ENCODE results near the gene BCORL1.

The BCORL1 gene

DNA sequence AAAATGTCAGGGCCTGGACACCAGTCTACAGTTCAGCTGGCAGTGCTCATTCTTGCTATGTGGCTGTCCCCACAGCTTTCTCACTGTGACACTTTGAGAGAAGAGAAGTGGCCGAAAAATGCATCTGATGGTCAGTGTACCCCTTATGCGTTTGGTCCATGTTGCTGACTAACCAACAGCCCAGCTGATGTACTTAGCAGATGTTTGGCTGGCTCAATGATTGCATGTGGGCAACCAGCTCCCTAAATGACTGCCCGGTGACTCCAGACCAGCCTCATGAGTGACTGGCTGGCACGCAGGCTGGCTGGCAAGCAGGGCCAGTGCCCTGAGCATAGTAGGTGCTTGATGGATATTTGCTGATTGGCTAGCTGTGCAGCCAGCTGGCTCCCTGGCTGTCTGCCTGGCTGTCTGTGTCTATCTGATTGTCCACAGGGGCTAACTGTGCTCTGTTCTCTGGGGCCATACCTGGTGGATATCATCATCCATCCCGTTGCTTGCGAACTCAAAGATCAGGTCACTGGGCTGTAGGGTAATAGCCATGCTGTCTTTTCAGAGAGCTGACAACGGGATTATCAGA is 98.4 kb downstream of the BCORL1 start:
- peak; percentile 1 to 17 for DNase-seq
- TF ChIP-seq GATA1 (IDR thresholded peaks at IDR 0.05; ENCODE audit: low read depth, low read length): no peak
- TF ChIP-seq POLR2A (IDR thresholded peaks at IDR 0.05; ENCODE audit: low read length): no peak

GRCh38 chrX:130081421-130082045 is 99.1 kb downstream of the BCORL1 start:
- TF ChIP-seq GATA1 (IDR thresholded peaks at IDR 0.05; ENCODE audit: low read depth, low read length) (no peak), POLR2A (IDR thresholded peaks at IDR 0.05; ENCODE audit: low read length) (no peak)
- no peak for DNase-seq

GRCh38 chrX:130082244-130083106 is 100.0 kb downstream of the BCORL1 start:
- peak; percentile 45 to 65 for DNase-seq

DNA sequence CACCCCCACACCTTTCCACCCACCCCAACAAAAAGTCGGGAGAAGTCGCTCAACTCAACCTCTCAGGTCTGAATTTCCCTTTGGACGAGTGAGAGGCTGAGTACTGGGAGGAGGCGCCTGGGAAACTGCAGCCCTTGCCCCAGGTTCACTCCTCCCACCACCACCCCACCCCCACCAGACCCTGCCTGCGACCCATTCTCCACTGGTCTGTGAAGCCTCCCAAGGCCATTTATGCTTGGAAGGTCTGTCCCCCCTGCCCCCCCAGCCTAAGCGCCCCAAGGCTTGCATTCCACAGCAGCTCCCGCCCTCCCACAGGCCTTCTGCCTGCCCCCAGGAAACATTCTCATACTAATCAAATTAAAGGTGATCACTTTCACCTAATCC is 100.7 kb downstream of the BCORL1 start:
- TF ChIP-seq POLR2A (IDR thresholded peaks at IDR 0.05; ENCODE audit: low read length): no peak
- no peak for TF ChIP-seq GATA1 (IDR thresholded peaks at IDR 0.05; ENCODE audit: low read depth, low read length)
- DNase-seq: no peak

More at GRCh38 chrX:130082244-130083106, 100.0 kb downstream of the BCORL1 start:
- TF ChIP-seq GATA1 (IDR thresholded peaks at IDR 0.05; ENCODE audit: low read depth, low read length) (no peak), POLR2A (IDR thresholded peaks at IDR 0.05; ENCODE audit: low read length) (no peak)

DNA sequence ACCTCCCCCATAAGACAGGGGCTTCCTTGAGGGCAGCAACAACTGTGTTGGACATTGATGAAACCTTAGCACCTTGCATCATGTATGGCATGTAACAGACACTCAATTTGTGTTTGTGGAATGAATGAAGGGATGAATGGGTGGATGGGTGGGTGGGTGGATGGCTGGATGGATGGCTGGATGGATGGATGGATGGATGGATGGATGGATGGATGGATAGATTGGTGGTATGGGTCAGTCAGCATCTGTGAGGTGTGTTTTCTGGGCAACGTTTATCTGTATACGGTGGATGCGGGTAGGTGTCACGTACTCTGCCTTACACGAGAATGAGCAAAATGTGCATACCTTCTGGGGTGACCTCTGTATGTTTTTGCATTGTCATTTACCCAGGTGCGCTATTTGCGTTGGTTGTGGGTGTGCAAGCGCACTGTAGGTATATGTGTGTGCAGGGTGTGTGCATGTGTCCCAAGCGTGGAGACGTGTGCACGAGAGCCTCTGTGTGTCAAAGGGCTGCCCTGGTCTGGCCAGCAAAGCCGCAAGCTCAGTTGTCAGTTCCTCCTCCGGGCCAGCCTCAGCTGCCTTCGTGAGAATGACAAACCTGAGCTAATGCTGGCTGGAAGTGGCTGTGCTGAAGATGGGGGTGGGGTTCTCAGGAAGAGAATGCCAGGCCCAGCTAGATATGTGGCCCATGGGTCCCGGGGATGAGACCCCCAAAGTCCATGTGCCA is 101.4 kb downstream of the BCORL1 start:
- no peak for DNase-seq
- TF ChIP-seq GATA1 (IDR thresholded peaks at IDR 0.05; ENCODE audit: low read depth, low read length): no peak
- TF ChIP-seq POLR2A (IDR thresholded peaks at IDR 0.05; ENCODE audit: low read length): no peak

GRCh38 chrX:130084631-130085237 is 102.3 kb downstream of the BCORL1 start:
- DNase-seq: no peak
- no peak for TF ChIP-seq GATA1 (IDR thresholded peaks at IDR 0.05; ENCODE audit: low read depth, low read length)
- TF ChIP-seq POLR2A (IDR thresholded peaks at IDR 0.05; ENCODE audit: low read length): no peak

DNA sequence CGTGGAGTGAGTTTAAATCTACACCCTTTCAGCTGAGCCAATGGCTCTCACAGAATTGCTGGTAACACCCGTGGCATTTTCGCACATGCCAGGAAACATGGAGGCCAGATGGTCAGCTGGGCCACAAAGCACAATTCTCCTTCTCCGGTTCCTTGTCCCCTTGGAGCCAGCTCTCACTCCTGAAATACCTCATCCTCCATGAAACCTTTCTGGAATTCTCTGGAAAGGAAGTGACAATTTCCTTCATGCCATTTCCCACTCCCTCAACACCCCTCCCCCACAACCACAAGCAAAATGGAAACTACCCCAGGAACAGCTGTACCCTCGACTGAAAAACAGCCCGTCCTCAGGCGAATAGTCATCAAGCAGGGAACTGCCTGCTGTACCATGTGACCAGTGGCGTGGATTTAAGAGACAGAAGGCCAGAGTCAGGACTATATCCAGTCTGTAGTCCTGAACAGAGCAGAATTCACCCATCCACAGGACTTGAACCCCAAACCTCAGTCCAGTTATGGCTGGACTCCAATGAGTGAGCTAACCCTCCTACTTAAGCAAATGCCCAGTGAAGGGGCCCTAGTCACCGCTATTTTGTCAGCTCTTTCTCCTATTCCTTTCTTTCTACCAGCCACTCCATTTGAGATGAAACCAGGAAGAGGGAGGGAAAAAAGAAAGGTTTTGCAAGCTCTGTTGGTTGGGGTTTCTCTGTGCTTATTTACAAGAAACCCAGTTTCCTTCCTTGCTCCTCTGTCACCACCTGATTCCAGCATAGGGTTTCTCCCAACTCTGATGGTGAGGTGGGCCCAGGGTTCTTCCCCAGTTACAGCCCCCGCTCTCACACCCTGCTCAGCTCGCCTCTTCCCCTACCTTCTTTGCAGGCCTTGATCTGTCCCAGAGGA is 103.4 kb downstream of the BCORL1 start:
- DNase-seq: no peak
- TF ChIP-seq GATA1 (IDR thresholded peaks at IDR 0.05; ENCODE audit: low read depth, low read length) (no peak), POLR2A (IDR thresholded peaks at IDR 0.05; ENCODE audit: low read length) (no peak)

DNA sequence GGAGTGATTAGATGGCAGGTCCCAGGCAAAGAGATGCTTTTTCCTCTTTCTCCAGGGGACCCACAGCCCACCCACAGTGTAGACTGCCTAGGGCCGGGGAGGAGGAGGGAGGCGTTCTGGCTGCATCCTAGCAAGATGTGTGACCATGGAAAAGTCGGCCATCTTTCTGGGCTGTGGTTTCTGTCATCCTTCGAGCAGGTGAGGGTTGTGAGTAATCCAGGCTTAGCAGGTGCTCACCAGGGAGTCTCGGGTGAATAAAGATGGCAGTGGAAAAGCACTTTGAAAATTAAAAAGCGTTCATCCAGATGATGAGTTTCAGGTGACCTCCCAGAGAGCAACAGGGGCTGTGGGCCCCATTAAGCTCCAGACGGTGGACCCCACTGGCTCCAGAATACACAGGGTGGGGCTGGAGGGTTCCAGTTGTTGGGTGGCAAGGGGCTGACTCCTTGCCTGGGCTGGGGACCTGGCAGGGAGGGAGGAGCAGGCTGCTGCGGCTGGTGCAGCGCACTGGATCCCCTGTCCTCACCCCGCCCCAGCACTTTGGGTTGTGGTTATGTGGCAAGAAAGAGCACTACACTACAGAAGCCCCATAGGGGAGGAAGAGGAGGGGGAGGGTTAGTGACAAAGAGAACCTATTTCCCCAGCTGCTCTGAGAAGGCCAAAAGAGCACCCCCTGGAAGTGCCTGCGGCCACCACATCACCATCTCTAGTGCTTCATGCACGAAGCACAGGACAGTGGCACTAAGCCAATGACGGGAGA is 104.2 kb downstream of the BCORL1 start:
- TF ChIP-seq POLR2A (IDR thresholded peaks at IDR 0.05; ENCODE audit: low read length) (no peak), GATA1 (IDR thresholded peaks at IDR 0.05; ENCODE audit: low read depth, low read length) (no peak)
- DNase-seq: no peak

- no peak for DNase-seq
- TF ChIP-seq GATA1 (IDR thresholded peaks at IDR 0.05; ENCODE audit: low read depth, low read length) (no peak), POLR2A (IDR thresholded peaks at IDR 0.05; ENCODE audit: low read length) (no peak)
Observed at GRCh38 chrX:130090364-130090763, 107.9 kb downstream of the BCORL1 start.

DNA sequence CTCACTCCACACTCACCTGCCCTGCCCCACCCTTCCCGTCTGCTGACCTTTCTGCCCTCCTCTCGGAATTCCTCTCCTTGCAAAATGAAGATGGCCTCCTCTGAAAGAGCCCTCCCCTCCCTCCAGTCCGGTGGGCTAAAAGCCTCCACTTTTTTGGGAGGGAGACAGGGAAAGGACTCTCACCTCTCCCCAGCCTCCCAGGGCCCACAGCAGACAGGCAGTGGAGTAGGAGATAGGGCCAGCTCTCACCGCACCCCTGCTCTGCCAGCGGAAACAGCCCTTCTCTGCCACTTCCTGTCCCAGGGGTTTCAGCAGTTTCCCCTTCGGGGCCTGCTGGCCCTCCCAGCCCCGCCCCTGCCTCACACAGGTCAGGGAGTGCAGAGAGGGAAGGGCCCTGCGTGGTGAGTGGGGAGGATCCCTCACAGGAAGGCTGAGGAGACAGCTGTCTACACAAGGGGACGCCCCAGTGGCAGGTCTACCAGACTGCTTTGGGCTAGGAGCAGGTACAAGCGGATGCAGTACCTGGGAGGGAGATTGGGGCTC is 109.6 kb downstream of the BCORL1 start:
- TF ChIP-seq GATA1 (IDR thresholded peaks at IDR 0.05; ENCODE audit: low read depth, low read length) (no peak), POLR2A (IDR thresholded peaks at IDR 0.05; ENCODE audit: low read length) (no peak)
- peak; percentile 26 to 41 for DNase-seq

DNA sequence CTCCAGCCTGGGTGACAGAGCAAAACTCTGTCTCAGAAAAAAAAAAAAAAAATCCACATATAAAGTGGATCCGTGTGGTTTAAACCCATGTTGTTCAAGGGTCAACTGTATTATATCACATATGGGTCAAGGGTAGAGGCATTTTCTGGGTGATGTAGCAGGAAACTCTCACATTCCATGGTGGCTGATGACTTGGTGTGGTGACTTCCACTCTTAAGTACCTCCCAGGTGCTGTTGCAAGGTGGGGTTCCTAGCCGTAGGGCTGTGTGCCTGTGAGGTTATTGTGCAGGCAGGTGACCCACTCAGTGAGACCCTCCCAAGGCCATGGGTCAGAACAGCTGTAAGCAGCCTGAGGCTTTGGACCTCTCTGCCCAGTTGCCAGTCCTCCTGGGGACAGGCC is 110.8 kb downstream of the BCORL1 start:
- DNase-seq: no peak
- TF ChIP-seq POLR2A (IDR thresholded peaks at IDR 0.05; ENCODE audit: low read length): no peak
- TF ChIP-seq GATA1 (IDR thresholded peaks at IDR 0.05; ENCODE audit: low read depth, low read length): no peak

DNA sequence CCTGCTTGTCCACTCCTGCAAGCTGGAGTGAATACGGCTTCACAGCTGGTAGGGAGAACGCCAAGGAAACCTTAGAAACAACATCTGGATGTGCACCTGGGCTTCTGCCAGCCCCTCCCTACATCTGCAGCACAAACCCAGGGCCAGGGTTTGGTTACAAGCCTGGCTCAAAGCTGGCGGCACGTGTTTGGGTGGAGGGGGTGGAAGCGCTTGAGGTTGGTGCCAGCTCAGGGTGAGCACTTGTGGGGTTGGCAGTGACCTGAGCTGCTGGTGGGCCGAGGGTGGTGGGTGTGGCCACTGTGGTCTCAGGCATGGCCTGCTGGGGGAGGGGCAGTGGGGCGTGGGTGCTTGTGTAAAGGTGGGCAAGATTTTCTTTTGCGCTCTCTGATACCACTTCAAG is 112.3 kb downstream of the BCORL1 start:
- no peak for DNase-seq
- TF ChIP-seq POLR2A (IDR thresholded peaks at IDR 0.05; ENCODE audit: low read length): no peak
- no peak for TF ChIP-seq GATA1 (IDR thresholded peaks at IDR 0.05; ENCODE audit: low read depth, low read length)

Measured in erythroblast (primary cell).